ENCODE data around the gene AP3B2. TPM values are rescaled to one million over a fixed set of nuclear protein-coding genes. Genes with fewer than 3 reads are reported as not detected.

The AP3B2 gene
- total and polyA plus RNA-seq, 2 of the 4 experiments (the other 2 are of a cell fraction), result 0.14 TPM; not detected in 1

- Histone ChIP-seq H4K20me1 (ENCODE audit: insufficient read depth, low read length) (no peaks in the 10 kb centered on the region), H3K14ac (replicated peaks; ENCODE audit: low read depth, low read length) (no peak overlapping the region), H2BK5ac (ENCODE audit: low read depth, low read length, poor library complexity, severe bottlenecking) (no peak overlapping the region), H3K27me3 (ENCODE audit: control insufficient read depth, insufficient read depth, low read length) (no peaks in the 10 kb centered on the region), H3K56ac (ENCODE audit: extremely low read depth, insufficient read depth, low read length) (no peak overlapping the region), H4K91ac (ENCODE audit: insufficient read depth, low read depth, low read length) (no peak overlapping the region), H2AK9ac (replicated peaks; ENCODE audit: low read depth, low read length, poor library complexity) (no peak overlapping the region), H3K4me3 (ENCODE audit: insufficient read depth, low read depth, low read length) (no peak overlapping the region), H3K27ac (ENCODE audit: insufficient read depth, low read length) (no peak overlapping the region), H3K4me1 (ENCODE audit: control insufficient read depth, insufficient read depth, low read length) (no peaks in the 10 kb centered on the region), H2AK5ac (ENCODE audit: low read depth, low read length) (no peak overlapping the region), H4K5ac (ENCODE audit: low read depth, low read length) (no peak overlapping the region; the same call in 1 of the 2 replicates), H4K8ac (ENCODE audit: low read depth in 2 of 2, low read length in 2 of 2) (no peak overlapping the region), H3K36me3 (ENCODE audit: control insufficient read depth, insufficient read depth, low read length) (no peaks in the 10 kb centered on the region), H2BK20ac (ENCODE audit: low read depth, low read length) (no peak overlapping the region), H3K9me3 (ENCODE audit: control insufficient read depth, insufficient read depth, low read length) (no peaks in the 10 kb centered on the region), H3K79me1 (ENCODE audit: low read depth in 1 of 2, low read length in 2 of 2) (no peaks in the 10 kb centered on the region), H3K23ac (ENCODE audit: low read depth, low read length) (no peak overlapping the region), H2AFZ (replicated peaks; ENCODE audit: low read length, poor library complexity) (no peak overlapping the region), H3K4me2 (ENCODE audit: low read depth, low read length) (no peak overlapping the region), H3K18ac (ENCODE audit: low read depth, low read length) (peak overlapping the region; percentile 57; the same call in 1 of the 2 replicates), H3K9me1 (ENCODE audit: insufficient read depth, low read length) (no peaks in the 10 kb centered on the region), H2BK120ac (ENCODE audit: low read depth, low read length) (no peak overlapping the region), H3K9ac (ENCODE audit: low read depth, low read length) (no peak overlapping the region), H2BK15ac (ENCODE audit: low read depth, low read length) (no peak overlapping the region), H3K4ac (ENCODE audit: low read depth, low read length) (no peak overlapping the region)
- no TSS peak for BruUV-seq (replicated peaks)
- POLR2A ChIA-PET (ENCODE audit: unreplicated experiment), result no interaction called here
- intact Hi-C loops (cut with micrococcal nuclease) (no loop called here), in situ Hi-C loops (cut with MboI; ENCODE audit: low sequenced_read_pairs) (no loop called here), dilution Hi-C loops (cut with HindIII; ENCODE audit: low sequenced_read_pairs, unreplicated experiment) (no loop called here)
- DNase-seq (no peak), ATAC-seq (ENCODE audit: low read depth) (no peak)
- CTCF ChIA-PET, result interaction anchor here (0.6 to 1.2 kb wide), 3 partner anchors 152 to 793 kb away, joined by 3 read pairs; no protein-coding TSS in a partner anchor
- WGBS, 2 experiments (ENCODE audit: extremely low coverage in 2 of 2, insufficient read length in 1 of 2), result no CpG with 5 or more reads among the region's 3 CpGs
- TF ChIP-seq USF2 (IDR thresholded peaks at IDR 0.05; ENCODE audit: low read depth, low read length), result no peak
- TF ChIP-seq POLR2A (IDR thresholded peaks at IDR 0.05; ENCODE audit: low read depth, low read length), result no peak
- TF ChIP-seq, protein P1, sequence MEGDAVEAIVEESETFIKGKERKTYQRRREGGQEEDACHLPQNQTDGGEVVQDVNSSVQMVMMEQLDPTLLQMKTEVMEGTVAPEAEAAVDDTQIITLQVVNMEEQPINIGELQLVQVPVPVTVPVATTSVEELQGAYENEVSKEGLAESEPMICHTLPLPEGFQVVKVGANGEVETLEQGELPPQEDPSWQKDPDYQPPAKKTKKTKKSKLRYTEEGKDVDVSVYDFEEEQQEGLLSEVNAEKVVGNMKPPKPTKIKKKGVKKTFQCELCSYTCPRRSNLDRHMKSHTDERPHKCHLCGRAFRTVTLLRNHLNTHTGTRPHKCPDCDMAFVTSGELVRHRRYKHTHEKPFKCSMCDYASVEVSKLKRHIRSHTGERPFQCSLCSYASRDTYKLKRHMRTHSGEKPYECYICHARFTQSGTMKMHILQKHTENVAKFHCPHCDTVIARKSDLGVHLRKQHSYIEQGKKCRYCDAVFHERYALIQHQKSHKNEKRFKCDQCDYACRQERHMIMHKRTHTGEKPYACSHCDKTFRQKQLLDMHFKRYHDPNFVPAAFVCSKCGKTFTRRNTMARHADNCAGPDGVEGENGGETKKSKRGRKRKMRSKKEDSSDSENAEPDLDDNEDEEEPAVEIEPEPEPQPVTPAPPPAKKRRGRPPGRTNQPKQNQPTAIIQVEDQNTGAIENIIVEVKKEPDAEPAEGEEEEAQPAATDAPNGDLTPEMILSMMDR (conservative IDR thresholded peaks at IDR 0.05; ENCODE audit: low read depth, low read length), result no peak
- no peak for TF ChIP-seq MAZ (IDR thresholded peaks at IDR 0.05; ENCODE audit: borderline replicate concordance, low read depth, low read length)
- no peak for TF ChIP-seq BHLHE40 (IDR thresholded peaks at IDR 0.05; ENCODE audit: low read depth, low read length)
- TF ChIP-seq CEBPB (IDR thresholded peaks at IDR 0.05; ENCODE audit: low read depth, low read length), result no peak
- TF ChIP-seq RCOR1 (IDR thresholded peaks at IDR 0.05; ENCODE audit: insufficient replicate concordance, low read length), result no peak
- TF ChIP-seq NFE2L2 (IDR thresholded peaks at IDR 0.05; ENCODE audit: low read depth, low read length), result no peak
- no peak for TF ChIP-seq FOS (IDR thresholded peaks at IDR 0.05; ENCODE audit: low read depth, low read length)
- TF ChIP-seq, protein P2, sequence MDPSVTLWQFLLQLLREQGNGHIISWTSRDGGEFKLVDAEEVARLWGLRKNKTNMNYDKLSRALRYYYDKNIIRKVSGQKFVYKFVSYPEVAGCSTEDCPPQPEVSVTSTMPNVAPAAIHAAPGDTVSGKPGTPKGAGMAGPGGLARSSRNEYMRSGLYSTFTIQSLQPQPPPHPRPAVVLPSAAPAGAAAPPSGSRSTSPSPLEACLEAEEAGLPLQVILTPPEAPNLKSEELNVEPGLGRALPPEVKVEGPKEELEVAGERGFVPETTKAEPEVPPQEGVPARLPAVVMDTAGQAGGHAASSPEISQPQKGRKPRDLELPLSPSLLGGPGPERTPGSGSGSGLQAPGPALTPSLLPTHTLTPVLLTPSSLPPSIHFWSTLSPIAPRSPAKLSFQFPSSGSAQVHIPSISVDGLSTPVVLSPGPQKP (IDR thresholded peaks at IDR 0.05; ENCODE audit: borderline replicate concordance, low read depth, low read length), result no peak
These were observed 32.5 kb upstream of the AP3B2 start for GRCh38 chr15:82742134-82742533.

Data from IMR-90 (cell line).